HG02885 (cell line): ENCODE measurements around the gene JDP2.

Source experiments
- ATAC-seq: cut with Tn5 transposase; IDR thresholded peaks from one replicate; pipeline ENCODE4 v1.9.1; 2021; ENCODE audit warnings: mild to moderate bottlenecking; ENCODE audit not compliant: unreplicated experiment, poor library complexity

The JDP2 gene

GRCh38 chr14:75504411-75504810 is 76.6 kb downstream of the JDP2 start:
- no peak for ATAC-seq

GRCh38 chr14:75506930-75507329 is 79.1 kb downstream of the JDP2 start:
- ATAC-seq, result no peak

- ATAC-seq, result no peak
Observed at GRCh38 chr14:75510547-75510946, 82.7 kb downstream of the JDP2 start.

- no peak for ATAC-seq
Observed at GRCh38 chr14:75511201-75511600, 83.4 kb downstream of the JDP2 start.

GRCh38 chr14:75513911-75514672 is 86.3 kb downstream of the JDP2 start:
- peak; percentile 51 for ATAC-seq

- ATAC-seq, result peak; percentile 41
Observed at GRCh38 chr14:75514673-75515628, 87.1 kb downstream of the JDP2 start.

GRCh38 chr14:75515629-75515996 is 87.8 kb downstream of the JDP2 start:
- ATAC-seq, result peak; percentile 49

GRCh38 chr14:75518625-75519024 is 90.8 kb downstream of the JDP2 start:
- ATAC-seq, result no peak

GRCh38 chr14:75519394-75519793 is 91.6 kb downstream of the JDP2 start:
- ATAC-seq, result no peak

GRCh38 chr14:75519826-75520728 is 92.3 kb downstream of the JDP2 start:
- no peak for ATAC-seq

GRCh38 chr14:75520852-75521251 is 93.0 kb downstream of the JDP2 start:
- ATAC-seq, result no peak

- no peak for ATAC-seq
Observed at GRCh38 chr14:75521415-75522199, 93.8 kb downstream of the JDP2 start.

- ATAC-seq, result peak; percentile 68
Observed at GRCh38 chr14:75522224-75522982, 94.6 kb downstream of the JDP2 start, which contains the start of gene BATF. Gene BATF, plus strand, starts transcription at chr14:75522469. Its CDS starts 214 bp downstream, at chr14:75522683.

GRCh38 chr14:75522983-75523318 is 95.1 kb downstream of the JDP2 start:
- no peak for ATAC-seq
